B cell (primary cell): Measurements from ENCODE around the gene DUSP9. TPM values are rescaled to one million over a fixed set of nuclear protein-coding genes. Genes with fewer than 3 reads are reported as not detected.

Experiments
- ATAC-seq: fragments of 200-7000 bp; cut with Tn5 transposase; one replicate; pipeline ENCODE4 v1.10.0; 2021; ENCODE audit warnings: low read depth, mild to moderate bottlenecking, moderate number of reproducible peaks, moderate library complexity
- CTCF ChIA-PET: fragments of 350-600 bp; sonication (Branson Sonifier 250); formaldehyde crosslinking; loops from one replicate; lab custom pipeline; 2021; ENCODE audit warnings: antibody characterized with exemption, inconsistent platforms; lab: Charles Lee
- POLR2A ChIA-PET: fragments of 350-600 bp; sonication (Branson Sonifier 250); formaldehyde crosslinking; loops from one replicate; lab custom pipeline; 2021; ENCODE audit warnings: antibody characterized with exemption; lab: Charles Lee
- DNase-seq: peaks from one replicate; pipeline ENCODE4 v3.0.0; 2013
- H2AFZ ChIP-seq: 2 replicates; pipeline ENCODE4 v1.6.1; 2012; ENCODE audit warnings: mild to moderate bottlenecking, low read depth, low read length; ENCODE audit not compliant: insufficient read depth, poor library complexity, severe bottlenecking
- H3K27ac ChIP-seq, 2 donors: 1 replicate in 1 of 2; 2 replicates in 1 of 2; pipeline ENCODE4 v1.5.1; 2012 to 2013; ENCODE audit warnings: low read length in 2 of 2, mild to moderate bottlenecking in 2 of 2, moderate library complexity in 1 of 2
- H3K27me3 ChIP-seq, 4 experiments: fragments of 200-600 bp in 1 of 4; sonication (generic) in 1 of 4; replicated peaks in 1 of 4; 1 replicate in 2 of 4; 2 replicates in 2 of 4; pipeline versions ENCODE4 v1.6.1 to v1.7.0; 2013 to 2016; ENCODE audit warnings: low read length in 3 of 4, mild to moderate bottlenecking in 2 of 4, mixed read lengths in 1 of 4, moderate library complexity in 1 of 4; ENCODE audit not compliant: insufficient read depth in 4 of 4, control insufficient read depth in 3 of 4; ENCODE audit errors: control extremely low read depth in 1 of 4
- H3K36me3 ChIP-seq, 2 experiments: replicated peaks in 1 of 2; 1 replicate in 1 of 2; 2 replicates in 1 of 2; pipeline versions ENCODE4 v1.6.1 to v1.7.1; 2013; ENCODE audit warnings: low read length in 1 of 2; ENCODE audit not compliant: insufficient read depth in 2 of 2, control insufficient read depth in 1 of 2; ENCODE audit errors: control extremely low read depth in 1 of 2, extremely low read depth in 1 of 2
- H3K4me1 ChIP-seq, 2 donors: fragments of 200-600 bp in 1 of 2; sonication (generic) in 1 of 2; 1 replicate in 1 of 2; 2 replicates in 1 of 2; pipeline versions ENCODE4 v1.5.1 to v1.6.1; 2013 to 2017; ENCODE audit warnings: low read length in 2 of 2; ENCODE audit not compliant: control insufficient read depth in 2 of 2, insufficient read depth in 2 of 2
- H3K4me2 ChIP-seq: replicated peaks from 2 replicates; pipeline ENCODE3; 2012; ENCODE audit warnings: mild to moderate bottlenecking, low read depth, low read length; ENCODE audit not compliant: poor library complexity, severe bottlenecking
- H3K4me3 ChIP-seq, 5 experiments: fragments of 200-600 bp in 1 of 5; sonication (generic) in 1 of 5; 1 replicate in 3 of 5; 2 replicates in 2 of 5; pipeline versions ENCODE4 v1.5.1 to v1.7.0; 2011 to 2016; ENCODE audit warnings: low read length in 4 of 5, mild to moderate bottlenecking in 4 of 5, low read depth in 2 of 5, control low read depth in 1 of 5, moderate library complexity in 1 of 5; ENCODE audit not compliant: insufficient read depth in 1 of 5; ENCODE audit errors: control extremely low read depth in 1 of 5, extremely low read depth in 1 of 5
- H3K79me2 ChIP-seq: fragments of 200-600 bp; sonication (generic); one replicate; pipeline ENCODE4 v1.6.0; 2016; ENCODE audit warnings: low read length; ENCODE audit not compliant: control insufficient read depth, insufficient read depth
- H3K9ac ChIP-seq: fragments of 200-600 bp; sonication (generic); 2 replicates; pipeline ENCODE4 v1.6.1; 2017; ENCODE audit warnings: mild to moderate bottlenecking, low read length, moderate library complexity
- H3K9me3 ChIP-seq, 3 donors: one replicate each; pipeline versions ENCODE4 v1.6.1 to v1.7.1; 2013; ENCODE audit warnings: low read length in 2 of 3; ENCODE audit not compliant: control insufficient read depth in 2 of 3, insufficient read depth in 1 of 3; ENCODE audit errors: control extremely low read depth in 1 of 3
- H4K20me1 ChIP-seq: 2 replicates; pipeline ENCODE4 v1.6.0; 2012; ENCODE audit warnings: mild to moderate bottlenecking, low read length; ENCODE audit not compliant: insufficient read depth, control insufficient read depth, poor library complexity, severe bottlenecking
- H3K27ac Mint-ChIP-seq: one replicate; pipeline ENCODE4 v1.8.0; 2021; ENCODE audit warnings: mixed read lengths
- H3K27me3 Mint-ChIP-seq: one replicate; pipeline ENCODE4 v1.8.0; 2021; ENCODE audit warnings: mixed read lengths
- H3K4me1 Mint-ChIP-seq: one replicate; pipeline ENCODE4 v1.8.0; 2021; ENCODE audit warnings: mixed read lengths
- H3K4me3 Mint-ChIP-seq: one replicate; pipeline ENCODE4 v1.8.0; 2021; ENCODE audit warnings: mixed read lengths
- H3K9me3 Mint-ChIP-seq: one replicate; pipeline ENCODE4 v1.8.0; 2022; ENCODE audit warnings: mixed read lengths; ENCODE audit not compliant: insufficient read depth
- EZH2 ChIP-seq: IDR thresholded peaks from 2 replicates; pipeline ENCODE4 v1.6.1; 2012; ENCODE audit warnings: borderline replicate concordance, low read depth, mild to moderate bottlenecking, moderate library complexity, low read length; ENCODE audit not compliant: insufficient read depth, poor library complexity, severe bottlenecking
- WGBS: methylation state at CpG from one replicate; pipeline ENCODE4 v1.1.5; 2013; ENCODE audit warnings: missing lambda C conversion rate; ENCODE audit not compliant: insufficient coverage; 5-methylcytosine and 5-hydroxymethylcytosine counted together
- intact Hi-C: fragments of 100-400 bp; cut with micrococcal nuclease; formaldehyde crosslinking; loops from one replicate; pipeline ENCODE4 v1.10.0; 2022
- polyA plus RNA-seq: library from polyadenylated mRNA; depleted of rRNA; stranded (reverse); fragments of >200 nt; gene quantifications from 2 replicates; pipeline ENCODE4 v1.2.3, GENCODE V29; 2012
- total RNA-seq, 2 donors: library from RNA; stranded (reverse); fragments of 120-200 nt in 1 of 2; gene quantifications; 1 replicate in 1 of 2; 2 replicates in 1 of 2; pipeline versions ENCODE4 v1.2.3 to v1.2.4, GENCODE V29; 2013 to 2022
- TF ChIP-seq, protein P1 (sequence below): fragments of 200-600 bp; IDR thresholded peaks from one replicate; pipeline ENCODE4 v1.8.0; 2022; ENCODE audit warnings: antibody characterized with exemption, mild to moderate bottlenecking

The DUSP9 gene
- total and polyA plus RNA-seq, 2 donors (not counting 1 experiment from before 2014, with no cell fraction given) = not detected

DNA sequence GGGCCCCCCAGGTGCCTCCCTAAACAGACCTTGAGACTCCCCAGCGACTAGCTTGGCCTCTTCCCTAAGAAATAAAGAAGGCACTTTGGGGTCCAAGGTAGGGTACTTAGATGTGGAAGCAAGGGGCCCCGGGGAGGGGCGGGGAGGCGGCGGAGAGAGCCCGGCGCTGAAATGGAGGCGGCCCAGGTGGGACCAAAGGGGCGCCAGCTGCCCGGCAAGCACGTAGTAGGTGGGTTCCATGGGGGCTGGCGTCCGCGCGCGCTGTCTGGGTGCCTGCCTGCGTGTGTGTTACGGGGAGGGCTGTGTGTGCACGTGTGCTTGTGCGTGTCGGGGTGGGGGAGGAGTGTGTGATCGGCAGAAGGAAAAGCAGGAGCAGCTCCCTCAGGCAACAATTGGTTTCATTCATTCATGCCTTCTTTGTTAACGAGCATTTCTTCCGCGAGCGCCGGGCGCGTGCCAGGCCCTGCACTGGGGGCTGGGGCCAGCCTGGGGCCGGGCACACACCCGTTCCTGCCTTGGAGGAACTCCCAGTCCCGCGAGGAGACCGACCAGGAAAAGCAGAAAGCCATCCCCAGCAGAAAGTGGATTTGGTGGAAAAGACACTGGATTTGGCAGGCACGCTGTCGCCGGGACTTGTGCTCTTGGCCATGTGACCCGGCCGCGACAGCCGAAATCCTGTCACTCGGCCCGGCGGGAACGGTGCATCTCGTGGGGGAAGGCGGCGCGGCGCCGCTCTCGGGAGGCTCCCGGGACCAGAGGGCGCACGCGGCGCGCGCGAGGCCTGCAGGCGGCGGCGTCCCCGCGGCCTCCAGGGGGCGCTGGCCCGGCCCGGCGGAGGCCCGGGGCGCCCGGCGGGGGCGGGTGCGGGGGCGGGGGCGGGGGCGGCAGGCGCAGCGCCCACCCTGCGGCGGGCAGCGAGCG lies 3.3 kb upstream of the DUSP9 start:
- Histone ChIP-seq H3K4me2 (peak overlapping the region; percentile 64), H4K20me1 (no peaks in the 10 kb centered on the region), H3K36me3 (no peaks in the 10 kb centered on the region), H2AFZ (no peak overlapping the region), H3K9ac (no peak overlapping the region), H3K9me3 (no peaks in the 10 kb centered on the region), H3K4me1 (peaks cover 17 to 31% of the 10 kb centered on the region in 2 donors), H3K79me2 (no peaks in the 10 kb centered on the region), H3K27me3 (peaks cover 0 to 73% (median 14%) of the 10 kb centered on the region in 4 experiments), H3K4me3 (no peak overlapping the region), H3K27ac (no peak overlapping the region)
- ChIA-PET CTCF (interaction anchor here (1.0 to 1.4 kb wide), 2 partner anchors 12 to 78 kb away, joined by 3 to 5 read pairs; no protein-coding TSS in a partner anchor), POLR2A (no interaction called here)
- no peak overlapping the region for H3K27ac Mint-ChIP-seq
- peaks cover 18% of the 10 kb centered on the region for H3K4me1 Mint-ChIP-seq
- 3% methylated on average over 74 of the region's 84 CpGs for WGBS
- H3K9me3 Mint-ChIP-seq = no peaks in the 10 kb centered on the region
- no peak for TF ChIP-seq EZH2
- TF ChIP-seq, protein P1, sequence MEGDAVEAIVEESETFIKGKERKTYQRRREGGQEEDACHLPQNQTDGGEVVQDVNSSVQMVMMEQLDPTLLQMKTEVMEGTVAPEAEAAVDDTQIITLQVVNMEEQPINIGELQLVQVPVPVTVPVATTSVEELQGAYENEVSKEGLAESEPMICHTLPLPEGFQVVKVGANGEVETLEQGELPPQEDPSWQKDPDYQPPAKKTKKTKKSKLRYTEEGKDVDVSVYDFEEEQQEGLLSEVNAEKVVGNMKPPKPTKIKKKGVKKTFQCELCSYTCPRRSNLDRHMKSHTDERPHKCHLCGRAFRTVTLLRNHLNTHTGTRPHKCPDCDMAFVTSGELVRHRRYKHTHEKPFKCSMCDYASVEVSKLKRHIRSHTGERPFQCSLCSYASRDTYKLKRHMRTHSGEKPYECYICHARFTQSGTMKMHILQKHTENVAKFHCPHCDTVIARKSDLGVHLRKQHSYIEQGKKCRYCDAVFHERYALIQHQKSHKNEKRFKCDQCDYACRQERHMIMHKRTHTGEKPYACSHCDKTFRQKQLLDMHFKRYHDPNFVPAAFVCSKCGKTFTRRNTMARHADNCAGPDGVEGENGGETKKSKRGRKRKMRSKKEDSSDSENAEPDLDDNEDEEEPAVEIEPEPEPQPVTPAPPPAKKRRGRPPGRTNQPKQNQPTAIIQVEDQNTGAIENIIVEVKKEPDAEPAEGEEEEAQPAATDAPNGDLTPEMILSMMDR = peak; percentile 17
- ATAC-seq (no peak), DNase-seq (peak; percentile 39)
- peak overlapping the region; percentile 59 for H3K4me3 Mint-ChIP-seq
- peaks cover 17% of the 10 kb centered on the region for H3K27me3 Mint-ChIP-seq
- intact Hi-C loops = no loop called here
